ENCODE data around the gene SGTA. TPM values are rescaled to one million over a fixed set of nuclear protein-coding genes. Genes with fewer than 3 reads are reported as not detected.

The SGTA gene
- total RNA-seq, 1 donor from 2014 or later: 72.6 TPM

GRCh38 chr19:2780284-2780683 is 2.8 kb downstream of the SGTA start:
- DNase-seq: no peak
- Histone ChIP-seq H3K4me3 (peak overlapping the region; percentile 24), H3K27ac (replicated peaks) (peak overlapping the region; percentile 98), H3K9me3 (replicated peaks) (no peaks in the 10 kb centered on the region), H3K27me3 (ENCODE audit: low read depth) (no peaks in the 10 kb centered on the region), H3K4me1 (peaks cover 96% of the 10 kb centered on the region), H3K36me3 (no peaks in the 10 kb centered on the region)
- intact Hi-C loops (cut with micrococcal nuclease): no loop called here
- no peak for TF ChIP-seq CTCF (IDR thresholded peaks at IDR 0.05; ENCODE audit: borderline replicate concordance)

GRCh38 chr19:2779121-2779740 is 3.8 kb downstream of the SGTA start:
- intact Hi-C loops (cut with micrococcal nuclease): no loop called here
- no peak for TF ChIP-seq CTCF (IDR thresholded peaks at IDR 0.05; ENCODE audit: borderline replicate concordance)
- H3K27ac ChIP-seq (replicated peaks): peak overlapping the region; percentile 98
- H3K36me3 ChIP-seq: no peaks in the 10 kb centered on the region
- H3K4me3 ChIP-seq: peak overlapping the region; percentile 16
- no peaks in the 10 kb centered on the region for H3K9me3 ChIP-seq (replicated peaks)
- no peak for DNase-seq
- no peaks in the 10 kb centered on the region for H3K27me3 ChIP-seq (ENCODE audit: low read depth)
- peaks cover 98% of the 10 kb centered on the region for H3K4me1 ChIP-seq

- peak overlapping the region; percentile 98 for H3K27ac ChIP-seq (replicated peaks)
- no peak for DNase-seq
- peaks cover 93% of the 10 kb centered on the region for H3K4me1 ChIP-seq
- H3K4me3 ChIP-seq: no peak overlapping the region
- no peaks in the 10 kb centered on the region for H3K36me3 ChIP-seq
- no peaks in the 10 kb centered on the region for H3K9me3 ChIP-seq (replicated peaks)
- no peaks in the 10 kb centered on the region for H3K27me3 ChIP-seq (ENCODE audit: low read depth)
- intact Hi-C loops (cut with micrococcal nuclease): no loop called here
- TF ChIP-seq CTCF (IDR thresholded peaks at IDR 0.05; ENCODE audit: borderline replicate concordance): no peak
Observed at GRCh38 chr19:2777952-2778683, 5.0 kb downstream of the SGTA start.

GRCh38 chr19:2775556-2776430 is 7.3 kb downstream of the SGTA start:
- Histone ChIP-seq H3K27ac (replicated peaks) (peak overlapping the region; percentile 98), H3K4me3 (peak overlapping the region; percentile 56), H3K36me3 (no peaks in the 10 kb centered on the region), H3K9me3 (replicated peaks) (no peaks in the 10 kb centered on the region), H3K4me1 (peaks cover 89% of the 10 kb centered on the region), H3K27me3 (ENCODE audit: low read depth) (no peaks in the 10 kb centered on the region)
- intact Hi-C loops (cut with micrococcal nuclease): no loop called here
- TF ChIP-seq CTCF (IDR thresholded peaks at IDR 0.05; ENCODE audit: borderline replicate concordance): no peak
- peak; percentile 71 for DNase-seq

GRCh38 chr19:2774953-2775555 is 8.0 kb downstream of the SGTA start:
- DNase-seq: no peak
- H3K4me1 ChIP-seq: peaks cover 89% of the 10 kb centered on the region
- H3K27me3 ChIP-seq (ENCODE audit: low read depth): no peaks in the 10 kb centered on the region
- no peaks in the 10 kb centered on the region for H3K36me3 ChIP-seq
- H3K4me3 ChIP-seq: peak overlapping the region; percentile 56
- H3K27ac ChIP-seq (replicated peaks): peak overlapping the region; percentile 98
- no peak for TF ChIP-seq CTCF (IDR thresholded peaks at IDR 0.05; ENCODE audit: borderline replicate concordance)
- no peaks in the 10 kb centered on the region for H3K9me3 ChIP-seq (replicated peaks)
- intact Hi-C loops (cut with micrococcal nuclease): no loop called here

Measured in left ventricle myocardium inferior (tissue), 1 donor.